ENCODE results near the gene MSRB1. TPM values are rescaled to one million over a fixed set of nuclear protein-coding genes. Genes with fewer than 3 reads are reported as not detected.

Gene MSRB1
- total and polyA plus RNA-seq, 2 donors (not counting 3 experiments of a cell fraction or from before 2014, with no cell fraction given): 25.0 to 42.1 TPM

DNA sequence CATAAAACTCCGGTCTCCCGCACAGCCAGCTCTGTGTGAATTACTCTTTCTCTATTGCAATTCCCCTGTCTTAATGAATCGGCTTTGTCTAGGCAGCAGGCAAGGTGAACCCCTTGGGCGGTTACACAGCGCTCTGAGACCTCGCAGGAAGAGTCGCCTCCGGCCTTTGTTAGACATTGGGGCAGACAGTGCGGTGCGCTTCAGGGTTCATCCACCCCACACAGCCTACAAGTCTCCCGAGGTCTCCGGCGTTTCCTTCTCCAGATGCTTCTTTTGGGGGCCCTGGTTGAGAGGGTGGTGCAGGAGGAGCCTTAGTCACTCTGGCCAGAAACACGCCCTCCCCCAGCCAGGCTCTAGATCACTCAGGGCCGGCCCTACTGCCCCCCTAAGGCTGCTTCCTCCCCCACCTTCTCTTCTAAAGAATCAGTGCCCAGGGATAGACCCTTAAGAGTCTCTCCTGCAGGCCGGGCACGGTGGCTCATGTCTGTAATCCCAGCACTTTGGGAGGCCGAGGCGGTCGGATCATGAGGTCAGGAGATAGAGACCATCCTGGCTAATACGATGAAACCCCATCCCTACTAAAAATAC is 1.7 kb upstream of the MSRB1 start:
- Histone ChIP-seq H3K9me3 (replicated peaks; ENCODE audit: control insufficient read depth, insufficient read depth, low read length) (no peaks in the 10 kb centered on the region), H3K9ac (replicated peaks; ENCODE audit: extremely low read depth, insufficient read depth, low read length) (no peak overlapping the region), H3K9me1 (replicated peaks; ENCODE audit: control insufficient read depth, extremely low read depth, insufficient read depth, low read length) (no peaks in the 10 kb centered on the region), H4K20me1 (replicated peaks; ENCODE audit: control insufficient read depth, extremely low read depth, insufficient read depth, low read length) (no peaks in the 10 kb centered on the region), H2AFZ (ENCODE audit: low read depth, low read length) (no peak overlapping the region), H3K27me3 (ENCODE audit: control insufficient read depth in 2 of 2, insufficient read depth in 2 of 2, low read length in 2 of 2) (no peaks in the 10 kb centered on the region), H3K79me2 (ENCODE audit: control insufficient read depth, insufficient read depth, low read length) (no peaks in the 10 kb centered on the region), H3K4me3 (replicated peaks in 1 of 3; ENCODE audit: insufficient read depth in 1 of 3, low read depth in 1 of 3, low read length in 3 of 3) (no peak overlapping the region), H3K36me3 (ENCODE audit: control insufficient read depth in 2 of 2, extremely low read depth in 1 of 2, insufficient read depth in 2 of 2, low read length in 2 of 2) (peaks cover 0 to 5% of the 10 kb centered on the region in 2 experiments), H3K4me1 (ENCODE audit: control insufficient read depth, extremely low read depth, insufficient read depth, low read length) (peaks cover 12% of the 10 kb centered on the region), H3K27ac (ENCODE audit: insufficient read depth, low read depth, low read length) (no peak overlapping the region), H3K4me2 (ENCODE audit: insufficient read depth, low read length) (no peak overlapping the region)
- POLR2A ChIA-PET: no interaction called here
- CTCF ChIA-PET: interaction anchor here (0.6 to 1.8 kb wide), 3 partner anchors 12 to 196 kb away, joined by 5 to 9 read pairs (median 5); no protein-coding TSS in a partner anchor
- dilution Hi-C loops (cut with MboI; ENCODE audit: extremely low pct_ligation_motif_present, low sequenced_read_pairs): no loop called here
- intact Hi-C loops (cut with micrococcal nuclease): no loop called here
- DNase-seq (ENCODE audit: low read depth, low spot score) (no peak), FAIRE-seq (no peak)
- no peak for TF ChIP-seq MYC (IDR thresholded peaks at IDR 0.05; ENCODE audit: low read depth, low read length)
- TF ChIP-seq JUN (IDR thresholded peaks at IDR 0.05; ENCODE audit: borderline replicate concordance, insufficient read depth, insufficient read length, low read depth): no peak
- TF ChIP-seq POLR2A (IDR thresholded peaks at IDR 0.05; ENCODE audit: low read depth, low read length): no peak
- TF ChIP-seq, protein P1, sequence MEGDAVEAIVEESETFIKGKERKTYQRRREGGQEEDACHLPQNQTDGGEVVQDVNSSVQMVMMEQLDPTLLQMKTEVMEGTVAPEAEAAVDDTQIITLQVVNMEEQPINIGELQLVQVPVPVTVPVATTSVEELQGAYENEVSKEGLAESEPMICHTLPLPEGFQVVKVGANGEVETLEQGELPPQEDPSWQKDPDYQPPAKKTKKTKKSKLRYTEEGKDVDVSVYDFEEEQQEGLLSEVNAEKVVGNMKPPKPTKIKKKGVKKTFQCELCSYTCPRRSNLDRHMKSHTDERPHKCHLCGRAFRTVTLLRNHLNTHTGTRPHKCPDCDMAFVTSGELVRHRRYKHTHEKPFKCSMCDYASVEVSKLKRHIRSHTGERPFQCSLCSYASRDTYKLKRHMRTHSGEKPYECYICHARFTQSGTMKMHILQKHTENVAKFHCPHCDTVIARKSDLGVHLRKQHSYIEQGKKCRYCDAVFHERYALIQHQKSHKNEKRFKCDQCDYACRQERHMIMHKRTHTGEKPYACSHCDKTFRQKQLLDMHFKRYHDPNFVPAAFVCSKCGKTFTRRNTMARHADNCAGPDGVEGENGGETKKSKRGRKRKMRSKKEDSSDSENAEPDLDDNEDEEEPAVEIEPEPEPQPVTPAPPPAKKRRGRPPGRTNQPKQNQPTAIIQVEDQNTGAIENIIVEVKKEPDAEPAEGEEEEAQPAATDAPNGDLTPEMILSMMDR (IDR thresholded peaks at IDR 0.05; ENCODE audit: extremely low read depth in 1 of 2, insufficient read depth in 1 of 2, low read depth in 1 of 2, low read length in 2 of 2): no peak
- TF ChIP-seq, protein P2, sequence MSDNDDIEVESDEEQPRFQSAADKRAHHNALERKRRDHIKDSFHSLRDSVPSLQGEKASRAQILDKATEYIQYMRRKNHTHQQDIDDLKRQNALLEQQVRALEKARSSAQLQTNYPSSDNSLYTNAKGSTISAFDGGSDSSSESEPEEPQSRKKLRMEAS (IDR thresholded peaks at IDR 0.05; ENCODE audit: insufficient read depth, insufficient read length): no peak
- no peak for TF ChIP-seq EZH2 (IDR thresholded peaks at IDR 0.05; ENCODE audit: borderline replicate concordance, low read depth, low read length, severe bottlenecking)
- TF ChIP-seq POLR2AphosphoS5 (IDR thresholded peaks at IDR 0.05; ENCODE audit: insufficient read depth, low read depth, low read length): no peak
- TF ChIP-seq GATA2 (IDR thresholded peaks at IDR 0.05; ENCODE audit: insufficient read depth, insufficient read length, low read depth, low read length): no peak
- TF ChIP-seq FOS (IDR thresholded peaks at IDR 0.05; ENCODE audit: borderline replicate concordance, insufficient read depth, low read length): no peak
- BruUV-seq (replicated peaks): no TSS peak

All from endothelial cell of umbilical vein (primary cell).